ENCODE data around the gene GSG1L.

The GSG1L gene

DNA sequence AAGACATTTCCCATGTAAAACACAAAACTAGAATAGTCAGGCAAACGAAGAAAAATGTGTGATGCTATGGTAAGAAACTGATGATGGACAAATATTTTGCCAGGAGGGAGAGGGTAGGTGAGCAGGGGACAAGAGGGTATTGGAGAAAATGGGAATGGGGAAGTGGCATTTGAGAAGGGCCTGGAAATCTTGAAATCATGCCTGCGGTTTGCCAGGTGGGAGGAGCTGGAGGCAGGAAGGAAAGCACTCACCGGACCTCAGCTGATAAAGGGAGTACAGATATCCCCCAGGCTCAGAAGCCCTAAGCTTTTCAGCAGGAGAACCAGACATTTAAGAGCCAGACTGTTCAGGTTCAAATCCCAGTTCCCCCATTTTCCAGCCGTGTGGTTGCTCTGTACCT, 103.6 kb downstream of the GSG1L start:
- H3K4me3 ChIP-seq (ENCODE audit: low read length), result no peak overlapping the region
- DNase-seq (ENCODE audit: low read depth), result no peak
- TF ChIP-seq, protein P1, sequence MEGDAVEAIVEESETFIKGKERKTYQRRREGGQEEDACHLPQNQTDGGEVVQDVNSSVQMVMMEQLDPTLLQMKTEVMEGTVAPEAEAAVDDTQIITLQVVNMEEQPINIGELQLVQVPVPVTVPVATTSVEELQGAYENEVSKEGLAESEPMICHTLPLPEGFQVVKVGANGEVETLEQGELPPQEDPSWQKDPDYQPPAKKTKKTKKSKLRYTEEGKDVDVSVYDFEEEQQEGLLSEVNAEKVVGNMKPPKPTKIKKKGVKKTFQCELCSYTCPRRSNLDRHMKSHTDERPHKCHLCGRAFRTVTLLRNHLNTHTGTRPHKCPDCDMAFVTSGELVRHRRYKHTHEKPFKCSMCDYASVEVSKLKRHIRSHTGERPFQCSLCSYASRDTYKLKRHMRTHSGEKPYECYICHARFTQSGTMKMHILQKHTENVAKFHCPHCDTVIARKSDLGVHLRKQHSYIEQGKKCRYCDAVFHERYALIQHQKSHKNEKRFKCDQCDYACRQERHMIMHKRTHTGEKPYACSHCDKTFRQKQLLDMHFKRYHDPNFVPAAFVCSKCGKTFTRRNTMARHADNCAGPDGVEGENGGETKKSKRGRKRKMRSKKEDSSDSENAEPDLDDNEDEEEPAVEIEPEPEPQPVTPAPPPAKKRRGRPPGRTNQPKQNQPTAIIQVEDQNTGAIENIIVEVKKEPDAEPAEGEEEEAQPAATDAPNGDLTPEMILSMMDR (conservative IDR thresholded peaks at IDR 0.05; ENCODE audit: low read depth, low read length), result no peak

DNA sequence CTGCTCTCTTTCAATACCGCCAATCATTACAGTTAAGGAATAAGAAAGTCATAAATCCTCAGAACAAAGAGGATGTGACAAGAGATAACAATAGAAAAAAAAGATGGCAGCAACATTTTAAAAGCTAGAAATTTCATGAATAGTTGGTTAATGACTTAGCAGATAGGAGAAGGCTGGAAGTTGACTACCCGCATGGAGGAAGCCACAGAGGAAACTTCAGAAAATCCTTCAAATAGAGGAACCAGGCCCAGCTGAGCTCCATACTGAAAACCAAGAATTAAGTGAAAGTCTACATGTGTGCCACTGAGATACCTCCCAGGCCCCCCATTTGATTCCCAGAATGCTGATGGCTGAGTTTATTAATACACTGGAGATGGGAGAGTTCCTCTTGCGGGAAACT, 109.3 kb downstream of the GSG1L start:
- TF ChIP-seq, protein P1 (conservative IDR thresholded peaks at IDR 0.05; ENCODE audit: low read depth, low read length), result no peak
- no peak overlapping the region for H3K4me3 ChIP-seq (ENCODE audit: low read length)
- no peak for DNase-seq (ENCODE audit: low read depth)

DNA sequence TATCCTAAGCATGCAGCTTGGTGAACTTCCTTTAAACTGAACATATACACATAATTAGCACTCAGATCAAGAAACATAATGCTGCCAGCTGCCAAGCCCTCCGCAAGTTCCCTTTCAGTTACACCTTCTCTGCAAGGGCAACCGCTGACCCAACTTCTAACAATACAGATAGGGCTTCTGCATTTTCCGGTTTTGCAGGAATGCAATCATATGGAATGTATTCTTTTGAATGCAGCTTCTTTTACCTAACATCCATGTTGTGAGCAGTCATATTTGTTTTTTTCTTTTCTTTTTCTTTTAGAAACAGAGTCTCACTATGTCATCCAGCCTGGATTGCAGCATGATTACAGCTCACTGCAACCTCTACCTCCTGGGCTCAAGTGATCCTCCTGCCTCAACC, 110.7 kb downstream of the GSG1L start:
- no peak overlapping the region for H3K4me3 ChIP-seq (ENCODE audit: low read length)
- TF ChIP-seq, protein P1 (conservative IDR thresholded peaks at IDR 0.05; ENCODE audit: low read depth, low read length), result no peak
- no peak for DNase-seq (ENCODE audit: low read depth)

DNA sequence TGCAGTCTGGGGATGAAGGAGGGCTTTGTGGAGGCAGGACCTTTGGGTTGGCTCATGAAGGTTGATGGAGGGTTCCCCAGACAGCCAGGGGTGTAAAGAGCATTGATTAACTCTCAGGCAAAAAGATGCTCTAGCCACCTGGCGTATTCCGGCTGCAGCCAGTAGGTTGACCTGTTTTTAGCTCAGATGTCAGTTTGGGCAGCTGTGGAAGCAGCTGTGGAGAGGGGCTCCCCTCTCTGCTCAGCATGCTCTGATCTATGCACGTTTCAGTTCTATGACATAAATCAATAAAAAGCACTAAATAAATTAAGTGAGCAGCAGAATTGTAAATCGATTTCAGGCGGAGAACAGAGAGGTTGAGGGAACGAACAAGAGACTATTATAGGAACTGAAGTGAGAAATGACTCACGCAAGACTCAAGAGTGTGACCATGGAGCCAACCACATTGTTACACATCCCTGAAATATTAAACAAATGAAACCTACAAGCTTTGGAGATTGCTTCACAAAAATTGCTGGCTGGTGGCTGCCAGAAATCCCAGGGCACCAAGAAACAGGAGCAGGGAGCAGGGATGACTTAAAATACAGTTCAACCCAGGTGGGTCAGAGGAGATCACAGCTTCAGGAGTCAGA, 111.9 kb downstream of the GSG1L start:
- TF ChIP-seq, protein P1 (conservative IDR thresholded peaks at IDR 0.05; ENCODE audit: low read depth, low read length), result no peak
- no peak overlapping the region for H3K4me3 ChIP-seq (ENCODE audit: low read length)
- no peak for DNase-seq (ENCODE audit: low read depth)

DNA sequence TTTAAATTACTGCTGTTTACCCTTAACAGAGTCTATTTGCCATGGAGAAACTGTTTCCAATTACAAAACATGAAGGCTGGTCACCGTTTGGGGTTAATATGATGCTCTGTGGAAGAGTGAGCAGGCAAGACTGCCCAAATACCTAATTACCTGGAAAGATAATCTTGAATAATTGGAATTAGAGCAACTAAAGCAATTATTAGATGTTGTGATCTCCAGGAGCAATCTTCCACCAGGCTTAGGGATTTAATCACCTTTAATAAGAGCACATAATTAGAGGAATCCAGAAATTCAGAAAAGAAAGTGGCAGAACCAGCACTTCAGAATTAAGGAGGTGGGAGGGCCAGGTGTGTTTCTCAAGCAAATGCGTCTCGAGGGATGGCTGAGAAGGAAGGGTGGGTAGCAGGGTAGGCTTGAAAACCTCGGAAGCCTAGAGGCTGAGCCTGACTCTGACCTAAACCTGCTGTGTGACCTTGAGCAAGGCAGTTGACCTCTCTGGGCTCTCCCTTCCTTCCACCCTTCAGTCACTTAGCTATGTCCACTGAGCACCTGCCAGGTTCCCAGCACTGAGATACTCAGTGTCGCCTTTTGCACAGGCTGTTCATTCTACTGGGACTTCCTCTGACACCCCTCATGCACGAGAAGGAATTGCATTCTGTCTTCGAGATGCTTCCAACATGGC, 113.2 kb downstream of the GSG1L start:
- H3K4me3 ChIP-seq (ENCODE audit: low read length), result no peak overlapping the region
- DNase-seq (ENCODE audit: low read depth), result no peak
- TF ChIP-seq, protein P1 (conservative IDR thresholded peaks at IDR 0.05; ENCODE audit: low read depth, low read length), result no peak

DNA sequence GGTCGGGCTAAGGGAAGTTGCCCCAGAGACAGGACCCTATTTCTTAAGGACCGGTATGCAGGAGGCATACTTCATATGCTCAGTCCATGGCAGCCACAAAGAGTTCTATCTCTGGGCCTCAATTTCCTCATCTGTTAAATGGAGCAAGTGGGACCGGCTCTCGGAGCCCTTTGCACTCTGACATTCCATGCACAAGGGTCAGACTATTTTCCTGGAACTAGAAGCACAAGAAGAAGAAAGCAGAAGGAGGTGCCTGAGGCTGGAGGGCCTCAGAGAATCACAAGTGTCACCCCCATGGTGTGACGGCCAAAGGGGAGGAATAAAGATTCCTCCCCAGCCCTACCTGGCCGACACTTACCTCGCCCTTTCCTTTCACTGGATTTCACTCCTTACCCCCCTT, 115.8 kb downstream of the GSG1L start:
- DNase-seq (ENCODE audit: low read depth), result no peak
- H3K4me3 ChIP-seq (ENCODE audit: low read length), result no peak overlapping the region
- TF ChIP-seq, protein P1 (conservative IDR thresholded peaks at IDR 0.05; ENCODE audit: low read depth, low read length), result no peak

All from retinal pigment epithelial cell (primary cell).